GM21528 (cell line): ENCODE measurements around the gene B3GNT8.
"Not testable (repeated sequence)": the region's sequence is repeated elsewhere in the genome, so short reads cannot be mapped to it uniquely, and the experiment has no call there.

Experiments used
- ATAC-seq: cut with Tn5 transposase; IDR thresholded peaks from one replicate; pipeline ENCODE4 v1.9.1; 2021; ENCODE audit warnings: mild to moderate bottlenecking, moderate library complexity; ENCODE audit not compliant: unreplicated experiment, low FRiP score

B3GNT8 gene

GRCh38 chr19:41398050-41398418 lies 29.1 kb downstream of the B3GNT8 start:
- no peak for ATAC-seq

- peak; percentile 87 for ATAC-seq
Measured at GRCh38 chr19:41397086-41398049, 29.8 kb downstream of the B3GNT8 start, which contains the start of the genes BCKDHA and EXOSC5. TSS of gene BCKDHA (plus strand) at chr19:41397818. CDS start at chr19:41397828, 10 bp downstream. TSS of gene EXOSC5 (minus strand) at chr19:41397359. CDS start at chr19:41397328, 31 bp downstream.

GRCh38 chr19:41395355-41395754 lies 31.8 kb downstream of the B3GNT8 start:
- no peak for ATAC-seq

- ATAC-seq = no peak
Measured at GRCh38 chr19:41392775-41393174, 34.4 kb downstream of the B3GNT8 start.

GRCh38 chr19:41391618-41392017 lies 35.6 kb downstream of the B3GNT8 start:
- ATAC-seq = no peak

- no peak for ATAC-seq
Measured at GRCh38 chr19:41386442-41386841, 40.7 kb downstream of the B3GNT8 start.

GRCh38 chr19:41384351-41384750 lies 42.8 kb downstream of the B3GNT8 start:
- no peak for ATAC-seq

- ATAC-seq = not testable (repeated sequence)
Measured at GRCh38 chr19:41381536-41381935, 45.6 kb downstream of the B3GNT8 start.

GRCh38 chr19:41377977-41378709 lies 49.0 kb downstream of the B3GNT8 start:
- ATAC-seq = peak; percentile 64

GRCh38 chr19:41376998-41377365 lies 50.2 kb downstream of the B3GNT8 start:
- no peak for ATAC-seq

- ATAC-seq = no peak
Measured at GRCh38 chr19:41376241-41376997, 50.8 kb downstream of the B3GNT8 start, which contains the start of gene TMEM91. TSS of gene TMEM91 (plus strand) at chr19:41376533. CDS start at chr19:41378310, 1,777 bp downstream.
